ENCODE data around the gene TPSG1. TPM values are rescaled to one million over a fixed set of nuclear protein-coding genes. Genes with fewer than 3 reads are reported as not detected.

The TPSG1 gene
- total and polyA plus RNA-seq, 2 experiments from 2014 or later: not detected

GRCh38 chr16:1209081-1209480, 16.0 kb downstream of the TPSG1 start:
- H3F3A ChIP-seq (ENCODE audit: insufficient read depth): no peaks in the 10 kb centered on the region
- 84 to 89% methylated on average over 31 to 37 of the region's 43 CpGs for WGBS, 2 experiments (ENCODE audit: low coverage in 1 of 2, low lambda C conversion rate in 2 of 2, missing lambda C conversion rate in 2 of 2)

GRCh38 chr16:1208239-1208830, 16.7 kb downstream of the TPSG1 start:
- TF ChIP-seq EZH2 (IDR thresholded peaks at IDR 0.05; ENCODE audit: insufficient read depth, poor library complexity, severe bottlenecking) (no peak), EZH2phosphoT487 (IDR thresholded peaks at IDR 0.05; ENCODE audit: insufficient read depth, low read depth) (no peak)
- Histone ChIP-seq H3K9ac (no peak overlapping the region), H3K9me2 (ENCODE audit: insufficient read depth) (no peaks in the 10 kb centered on the region), H3K27ac (no peak overlapping the region), H3K79me2 (ENCODE audit: insufficient read depth) (no peaks in the 10 kb centered on the region), H3K4me2 (ENCODE audit: unreplicated experiment) (no peak overlapping the region), H3K4me1 (ENCODE audit: insufficient read depth) (no peaks in the 10 kb centered on the region), H3K36me3 (ENCODE audit: low read depth) (no peaks in the 10 kb centered on the region), H3K9me3 (ENCODE audit: low read depth) (no peaks in the 10 kb centered on the region), H3F3A (ENCODE audit: insufficient read depth) (no peaks in the 10 kb centered on the region), H2AFZ (no peak overlapping the region), H3K4me3 (no peak overlapping the region), H4K20me1 (ENCODE audit: insufficient read depth) (no peaks in the 10 kb centered on the region), H3K27me3 (replicated peaks; ENCODE audit: insufficient read depth) (no peaks in the 10 kb centered on the region)
- no peak for DNase-seq
- 68 to 71% methylated on average over 21 to 22 of the region's 22 CpGs for WGBS, 2 experiments (ENCODE audit: low coverage in 1 of 2, low lambda C conversion rate in 2 of 2, missing lambda C conversion rate in 2 of 2)
- in situ Hi-C loops (cut with MboI): no loop called here

More at GRCh38 chr16:1209081-1209480, 16.0 kb downstream of the TPSG1 start:
- TF ChIP-seq EZH2 (IDR thresholded peaks at IDR 0.05; ENCODE audit: insufficient read depth, poor library complexity, severe bottlenecking) (no peak), EZH2phosphoT487 (IDR thresholded peaks at IDR 0.05; ENCODE audit: insufficient read depth, low read depth) (no peak)
- in situ Hi-C loops (cut with MboI): no loop called here
- H3K9me2 ChIP-seq (ENCODE audit: insufficient read depth): no peaks in the 10 kb centered on the region
- H3K4me1 ChIP-seq (ENCODE audit: insufficient read depth): no peaks in the 10 kb centered on the region
- no peak overlapping the region for H3K4me2 ChIP-seq (ENCODE audit: unreplicated experiment)
- DNase-seq: no peak
- no peak overlapping the region for H3K9ac ChIP-seq
- no peak overlapping the region for H3K4me3 ChIP-seq
- no peak overlapping the region for H3K27ac ChIP-seq
- H3K36me3 ChIP-seq (ENCODE audit: low read depth): no peaks in the 10 kb centered on the region
- no peaks in the 10 kb centered on the region for H4K20me1 ChIP-seq (ENCODE audit: insufficient read depth)
- H3K79me2 ChIP-seq (ENCODE audit: insufficient read depth): no peaks in the 10 kb centered on the region
- H2AFZ ChIP-seq: no peak overlapping the region
- no peaks in the 10 kb centered on the region for H3K9me3 ChIP-seq (ENCODE audit: low read depth)
- no peaks in the 10 kb centered on the region for H3K27me3 ChIP-seq (replicated peaks; ENCODE audit: insufficient read depth)

GRCh38 chr16:1206786-1207185, 18.3 kb downstream of the TPSG1 start:
- H3K36me3 ChIP-seq (ENCODE audit: low read depth): no peaks in the 10 kb centered on the region
- no peaks in the 10 kb centered on the region for H3K9me3 ChIP-seq (ENCODE audit: low read depth)
- H3K4me1 ChIP-seq (ENCODE audit: insufficient read depth): no peaks in the 10 kb centered on the region
- no peaks in the 10 kb centered on the region for H3K9me2 ChIP-seq (ENCODE audit: insufficient read depth)
- DNase-seq: no peak
- no peak overlapping the region for H3K4me3 ChIP-seq
- no peaks in the 10 kb centered on the region for H3F3A ChIP-seq (ENCODE audit: insufficient read depth)
- H4K20me1 ChIP-seq (ENCODE audit: insufficient read depth): no peaks in the 10 kb centered on the region
- no peak overlapping the region for H3K4me2 ChIP-seq (ENCODE audit: unreplicated experiment)
- H2AFZ ChIP-seq: no peak overlapping the region
- no peak overlapping the region for H3K9ac ChIP-seq
- no peaks in the 10 kb centered on the region for H3K79me2 ChIP-seq (ENCODE audit: insufficient read depth)
- WGBS, 2 experiments (ENCODE audit: low coverage in 1 of 2, low lambda C conversion rate in 2 of 2, missing lambda C conversion rate in 2 of 2): 66 to 81% methylated on average over 11 to 16 of the region's 16 CpGs
- H3K27ac ChIP-seq: no peak overlapping the region
- in situ Hi-C loops (cut with MboI): no loop called here
- TF ChIP-seq EZH2phosphoT487 (IDR thresholded peaks at IDR 0.05; ENCODE audit: insufficient read depth, low read depth) (no peak), EZH2 (IDR thresholded peaks at IDR 0.05; ENCODE audit: insufficient read depth, poor library complexity, severe bottlenecking) (no peak)
- H3K27me3 ChIP-seq (replicated peaks; ENCODE audit: insufficient read depth): no peaks in the 10 kb centered on the region

GRCh38 chr16:1206326-1206725, 18.7 kb downstream of the TPSG1 start:
- no peaks in the 10 kb centered on the region for H3F3A ChIP-seq (ENCODE audit: insufficient read depth)
- H4K20me1 ChIP-seq (ENCODE audit: insufficient read depth): no peaks in the 10 kb centered on the region
- no peak overlapping the region for H3K9ac ChIP-seq
- H3K27me3 ChIP-seq (replicated peaks; ENCODE audit: insufficient read depth): no peaks in the 10 kb centered on the region
- H3K9me3 ChIP-seq (ENCODE audit: low read depth): no peaks in the 10 kb centered on the region
- no peak for DNase-seq
- H2AFZ ChIP-seq: no peak overlapping the region
- no peak for TF ChIP-seq EZH2 (IDR thresholded peaks at IDR 0.05; ENCODE audit: insufficient read depth, poor library complexity, severe bottlenecking)
- no peak for TF ChIP-seq EZH2phosphoT487 (IDR thresholded peaks at IDR 0.05; ENCODE audit: insufficient read depth, low read depth)
- no peak overlapping the region for H3K27ac ChIP-seq
- no peak overlapping the region for H3K4me2 ChIP-seq (ENCODE audit: unreplicated experiment)
- H3K4me1 ChIP-seq (ENCODE audit: insufficient read depth): no peaks in the 10 kb centered on the region
- no peak overlapping the region for H3K4me3 ChIP-seq
- 43 to 49% methylated on average over 8 to 9 of the region's 9 CpGs for WGBS, 2 experiments (ENCODE audit: low coverage in 1 of 2, low lambda C conversion rate in 2 of 2, missing lambda C conversion rate in 2 of 2)
- in situ Hi-C loops (cut with MboI): no loop called here
- H3K79me2 ChIP-seq (ENCODE audit: insufficient read depth): no peaks in the 10 kb centered on the region
- no peaks in the 10 kb centered on the region for H3K36me3 ChIP-seq (ENCODE audit: low read depth)
- no peaks in the 10 kb centered on the region for H3K9me2 ChIP-seq (ENCODE audit: insufficient read depth)

All from GM23248 (cell line).